Osteocyte (in vitro differentiated cells): Measurements from ENCODE around the gene PTGES. TPM values are rescaled to one million over a fixed set of nuclear protein-coding genes. Genes with fewer than 3 reads are reported as not detected.
"Not testable (repeated sequence)": the region's sequence is repeated elsewhere in the genome, so short reads cannot be mapped to it uniquely, and the experiment has no call there.

Experiments used
- DNase-seq: peaks from one replicate; pipeline ENCODE4 v3.0.0; 2021; ENCODE audit warnings: mixed read lengths; ENCODE audit not compliant: unreplicated experiment; ENCODE audit errors: extremely low spot score
- H3K27ac Mint-ChIP-seq: one replicate; pipeline ENCODE4 v1.8.0; 2021; ENCODE audit warnings: mild to moderate bottlenecking, mixed read lengths; ENCODE audit not compliant: unreplicated experiment
- H3K27me3 Mint-ChIP-seq: one replicate; pipeline ENCODE4 v1.8.0; 2021; ENCODE audit warnings: mixed read lengths; ENCODE audit not compliant: unreplicated experiment
- H3K36me3 Mint-ChIP-seq: one replicate; pipeline ENCODE4 v1.8.0; 2021; ENCODE audit warnings: mixed read lengths; ENCODE audit not compliant: unreplicated experiment
- H3K4me1 Mint-ChIP-seq: one replicate; pipeline ENCODE4 v1.8.0; 2021; ENCODE audit warnings: mixed read lengths; ENCODE audit not compliant: unreplicated experiment
- H3K4me3 Mint-ChIP-seq: one replicate; pipeline ENCODE4 v1.8.0; 2021; ENCODE audit warnings: mild to moderate bottlenecking, moderate library complexity, mixed read lengths; ENCODE audit not compliant: unreplicated experiment
- H3K9me3 Mint-ChIP-seq: one replicate; pipeline ENCODE4 v1.8.0; 2021; ENCODE audit warnings: mixed read lengths; ENCODE audit not compliant: unreplicated experiment
- CTCF ChIP-seq: fragments of 200-600 bp; sonication (generic); IDR thresholded peaks from 2 replicates; pipeline ENCODE4 v1.5.0; 2021; ENCODE audit warnings: antibody characterized with exemption, mild to moderate bottlenecking, moderate library complexity
- long read RNA-seq: library from polyadenylated mRNA; unstranded; transcript quantifications from one replicate; pipeline ENCODE4 v2.0.0, GENCODE V29; 2021
- total RNA-seq: library from RNA; stranded (reverse); gene quantifications from 2 replicates; pipeline ENCODE4 v1.2.1, GENCODE V29; 2021

The PTGES gene
- total RNA-seq, result 0.83 and 0.94 TPM in 2 replicates
- long read RNA-seq, partial matches to known transcripts, result 0 of 1 reads
- long read RNA-seq, other reads (novel, unspliced or antisense), result 0 of 1 reads

GRCh38 chr9:129752900-129753729, at the start of gene PTGES:
Gene PTGES, minus strand, starts transcription at chr9:129753042. Its CDS starts 30 bp downstream, at chr9:129753012.
- Mint-ChIP-seq H3K4me3 (peak within 1 kb of the TSS; percentile 53), H3K4me1 (peaks cover 35% of the 10 kb centered on the region), H3K27ac (no peak within 1 kb of the TSS), H3K27me3 (no peaks in the 10 kb centered on the region), H3K9me3 (no peaks in the 10 kb centered on the region), H3K36me3 (no peaks in the 10 kb centered on the region)
- TF ChIP-seq CTCF, result no peak
- peak; percentile 90 for DNase-seq

GRCh38 chr9:129801504-129801903, 48.7 kb upstream of the PTGES start:
- TF ChIP-seq CTCF, result no peak
- Mint-ChIP-seq H3K36me3 (peaks cover 10% of the 10 kb centered on the region), H3K9me3 (no peaks in the 10 kb centered on the region), H3K27ac (no peak overlapping the region), H3K4me3 (peak overlapping the region; percentile 41), H3K4me1 (peaks cover 10% of the 10 kb centered on the region), H3K27me3 (no peaks in the 10 kb centered on the region)
- no peak for DNase-seq

- DNase-seq, result no peak
- Mint-ChIP-seq H3K4me1 (peaks cover 5% of the 10 kb centered on the region), H3K27me3 (peaks cover 20% of the 10 kb centered on the region), H3K27ac (no peak overlapping the region), H3K4me3 (no peak overlapping the region), H3K36me3 (no peaks in the 10 kb centered on the region), H3K9me3 (no peaks in the 10 kb centered on the region)
- no peak for TF ChIP-seq CTCF
Observed at GRCh38 chr9:129798973-129799372, 46.1 kb upstream of the PTGES start.

- not testable (repeated sequence) for H3K36me3 Mint-ChIP-seq, H3K4me3 Mint-ChIP-seq, H3K27ac Mint-ChIP-seq, H3K9me3 Mint-ChIP-seq, H3K4me1 Mint-ChIP-seq, DNase-seq
- peaks cover 32% of the 10 kb centered on the region for H3K27me3 Mint-ChIP-seq
Observed at GRCh38 chr9:129796029-129796428, 43.2 kb upstream of the PTGES start.

- TF ChIP-seq CTCF, result no peak
- H3K4me1 Mint-ChIP-seq, result peaks cover 3% of the 10 kb centered on the region
- H3K36me3 Mint-ChIP-seq, result no peaks in the 10 kb centered on the region
- H3K27me3 Mint-ChIP-seq, result peaks cover 34% of the 10 kb centered on the region
- H3K9me3 Mint-ChIP-seq, result no peaks in the 10 kb centered on the region
- no peak overlapping the region for H3K4me3 Mint-ChIP-seq
- no peak overlapping the region for H3K27ac Mint-ChIP-seq
- DNase-seq, result no peak
Observed at GRCh38 chr9:129794549-129794948, 41.7 kb upstream of the PTGES start.
